ENCODE data around the gene AFMID. TPM values are rescaled to one million over a fixed set of nuclear protein-coding genes. Genes with fewer than 3 reads are reported as not detected.
A peak's percentile ranks its signal among the peaks of the same experiment; 100 is the strongest.

The AFMID gene
- total and polyA plus RNA-seq, 2 donors from 2014 or later = 63.9 to 118 TPM

- TF ChIP-seq CTCF (IDR thresholded peaks at IDR 0.05; ENCODE audit: borderline replicate concordance, extremely low read depth, insufficient read depth) = no peak
- Histone ChIP-seq H3K9me3 (ENCODE audit: control insufficient read depth in 2 of 3, insufficient read depth in 1 of 3, low read length in 3 of 3) (no peaks in the 10 kb centered on the region), H3K36me3 (ENCODE audit: control insufficient read depth in 2 of 3, insufficient read depth in 3 of 3, low read length in 3 of 3) (no peaks in the 10 kb centered on the region), H3K27me3 (ENCODE audit: control insufficient read depth, insufficient read depth, low read length) (no peaks in the 10 kb centered on the region), H3K27ac (ENCODE audit: low read depth in 2 of 2, low read length in 2 of 2) (peak overlapping the region in 1 of 2 donors; percentile 13), H3K4me1 (ENCODE audit: control insufficient read depth in 2 of 3, insufficient read depth in 2 of 3, low read depth in 1 of 3, low read length in 3 of 3) (no peaks in the 10 kb centered on the region), H3K4me3 (ENCODE audit: low read length in 3 of 3) (no peak overlapping the region), H3K9ac (ENCODE audit: low read length in 3 of 3) (no peak overlapping the region)
- FAIRE-seq (no peak), DNase-seq (no peak)
- intact Hi-C loops (cut with DNase I) = no loop called here
These were observed 36.6 kb downstream of the AFMID start for GRCh38 chr17:78223765-78224164.

GRCh38 chr17:78224231-78225087 lies 37.3 kb downstream of the AFMID start:
- H3K4me3 ChIP-seq (ENCODE audit: low read length in 3 of 3) = no peak overlapping the region
- no peak for TF ChIP-seq CTCF (IDR thresholded peaks at IDR 0.05; ENCODE audit: borderline replicate concordance, extremely low read depth, insufficient read depth)
- no peaks in the 10 kb centered on the region for H3K27me3 ChIP-seq (ENCODE audit: control insufficient read depth, insufficient read depth, low read length)
- no peaks in the 10 kb centered on the region for H3K9me3 ChIP-seq (ENCODE audit: control insufficient read depth in 2 of 3, insufficient read depth in 1 of 3, low read length in 3 of 3)
- DNase-seq = peak in 1 of 5 donors; percentile 51
- no peaks in the 10 kb centered on the region for H3K36me3 ChIP-seq (ENCODE audit: control insufficient read depth in 2 of 3, insufficient read depth in 3 of 3, low read length in 3 of 3)
- H3K4me1 ChIP-seq (ENCODE audit: control insufficient read depth in 2 of 3, insufficient read depth in 2 of 3, low read depth in 1 of 3, low read length in 3 of 3) = no peaks in the 10 kb centered on the region
- FAIRE-seq = no peak
- intact Hi-C loops (cut with DNase I) = no loop called here
- no peak overlapping the region for H3K27ac ChIP-seq (ENCODE audit: low read depth in 2 of 2, low read length in 2 of 2)
- no peak overlapping the region for H3K9ac ChIP-seq (ENCODE audit: low read length in 3 of 3)

GRCh38 chr17:78225088-78225865 lies 38.1 kb downstream of the AFMID start:
- no peak for TF ChIP-seq CTCF (IDR thresholded peaks at IDR 0.05; ENCODE audit: borderline replicate concordance, extremely low read depth, insufficient read depth)
- no peaks in the 10 kb centered on the region for H3K4me1 ChIP-seq (ENCODE audit: control insufficient read depth in 2 of 3, insufficient read depth in 2 of 3, low read depth in 1 of 3, low read length in 3 of 3)
- FAIRE-seq (no peak), DNase-seq (no peak)
- H3K36me3 ChIP-seq (ENCODE audit: control insufficient read depth in 2 of 3, insufficient read depth in 3 of 3, low read length in 3 of 3) = no peaks in the 10 kb centered on the region
- H3K4me3 ChIP-seq (ENCODE audit: low read length in 3 of 3) = no peak overlapping the region
- no peaks in the 10 kb centered on the region for H3K27me3 ChIP-seq (ENCODE audit: control insufficient read depth, insufficient read depth, low read length)
- H3K27ac ChIP-seq (ENCODE audit: low read depth in 2 of 2, low read length in 2 of 2) = no peak overlapping the region
- no peak overlapping the region for H3K9ac ChIP-seq (ENCODE audit: low read length in 3 of 3)
- H3K9me3 ChIP-seq (ENCODE audit: control insufficient read depth in 2 of 3, insufficient read depth in 1 of 3, low read length in 3 of 3) = no peaks in the 10 kb centered on the region
- intact Hi-C loops (cut with DNase I) = no loop called here
